Caco-2 (cell line): ENCODE results near the gene CAPRIN1. TPM values are rescaled to one million over a fixed set of nuclear protein-coding genes. Genes with fewer than 3 reads are reported as not detected.

Experiments
- BruUV-seq: library from RNA; stranded (reverse); fragments of 400-500 nt; replicated peaks from 2 replicates; lab custom pipeline; 2021; lab: Mats Ljungman, UMichigan
- CTCF ChIA-PET: fragments of 300-600 bp; sonication (Branson Sonifier 250); formaldehyde crosslinking; loops from one replicate; lab custom pipeline; 2022; ENCODE audit warnings: antibody characterized with exemption; lab: Charles Lee
- POLR2A ChIA-PET: fragments of 300-600 bp; sonication (Branson Sonifier 250); formaldehyde crosslinking; loops from one replicate; lab custom pipeline; 2022; ENCODE audit warnings: antibody characterized with exemption; lab: Charles Lee
- DNase-seq, 2 experiments: peaks; one replicate each; pipeline versions ENCODE4 v3.0.0 to v3.0.0-alpha.2; 2020 to 2022
- H3K27me3 ChIP-seq: replicated peaks from 2 replicates; pipeline ENCODE4 v1.6.0; 2011; ENCODE audit warnings: low read length; ENCODE audit not compliant: control insufficient read depth, insufficient read depth
- H3K36me3 ChIP-seq: 2 replicates; pipeline ENCODE4 v1.5.1; 2011; ENCODE audit warnings: low read length; ENCODE audit not compliant: control insufficient read depth, insufficient read depth
- H3K4me1 ChIP-seq: fragments of 250-450 bp; sonication (Bioruptor Pico); 2 replicates; pipeline ENCODE4 v1.5.1; 2020; ENCODE audit warnings: mild to moderate bottlenecking
- H3K4me3 ChIP-seq: 2 replicates; pipeline ENCODE4 v1.5.1; 2011; ENCODE audit warnings: low read depth, mild to moderate bottlenecking, control low read depth, low read length
- H3K9me3 ChIP-seq: fragments of 250-450 bp; sonication (Bioruptor Pico); 2 replicates; pipeline ENCODE4 v1.5.1; 2020; ENCODE audit warnings: mild to moderate bottlenecking, moderate library complexity
- H3K27ac Mint-ChIP-seq: one replicate; pipeline ENCODE4 v1.8.0; 2022; ENCODE audit warnings: mixed read lengths; ENCODE audit not compliant: unreplicated experiment
- H3K27me3 Mint-ChIP-seq: one replicate; pipeline ENCODE4 v1.8.0; 2022; ENCODE audit warnings: mixed read lengths; ENCODE audit not compliant: insufficient read depth, unreplicated experiment
- H3K36me3 Mint-ChIP-seq: one replicate; pipeline ENCODE4 v1.8.0; 2022; ENCODE audit warnings: mild to moderate bottlenecking, mixed read lengths; ENCODE audit not compliant: insufficient read depth, unreplicated experiment
- H3K4me1 Mint-ChIP-seq: one replicate; pipeline ENCODE4 v1.8.0; 2022; ENCODE audit warnings: low read depth, mixed read lengths; ENCODE audit not compliant: unreplicated experiment
- H3K4me3 Mint-ChIP-seq: one replicate; pipeline ENCODE4 v1.8.0; 2022; ENCODE audit warnings: mild to moderate bottlenecking, moderate library complexity, mixed read lengths; ENCODE audit not compliant: unreplicated experiment
- H3K9me3 Mint-ChIP-seq: one replicate; pipeline ENCODE4 v1.8.0; 2022; ENCODE audit warnings: mixed read lengths; ENCODE audit not compliant: unreplicated experiment
- CTCF ChIP-seq, 2 experiments: fragments of 200-600 bp in 1 of 2; IDR thresholded peaks; 1 replicate in 1 of 2; 2 replicates in 1 of 2; pipeline versions ENCODE4 v1.5.1 to v1.8.0; 2011 to 2022; ENCODE audit warnings: antibody characterized with exemption in 1 of 2, control low read depth in 1 of 2, inconsistent platforms in 1 of 2, low read depth in 1 of 2, low read length in 1 of 2, mild to moderate bottlenecking in 1 of 2, moderate library complexity in 1 of 2; ENCODE audit not compliant: insufficient read depth in 1 of 2, severe bottlenecking in 1 of 2, unreplicated experiment in 1 of 2
- intact Hi-C: fragments of 100-400 bp; cut with micrococcal nuclease; formaldehyde crosslinking; loops from one replicate; pipeline ENCODE4 v1.10.0; 2022; ENCODE audit not compliant: unreplicated experiment
- total RNA-seq: library from RNA; stranded (reverse); gene quantifications from 2 replicates; pipeline ENCODE4 v1.2.3, GENCODE V29; 2022

CAPRIN1 gene
- total RNA-seq, 1 experiment from 2014 or later = 224 TPM

- no peak for DNase-seq
- Mint-ChIP-seq H3K9me3 (no peaks in the 10 kb centered on the region), H3K27ac (peak overlapping the region; percentile 95), H3K4me1 (peaks cover 21% of the 10 kb centered on the region), H3K36me3 (peaks cover 89% of the 10 kb centered on the region), H3K27me3 (no peaks in the 10 kb centered on the region), H3K4me3 (peak overlapping the region; percentile 94)
- intact Hi-C loops = loop anchor here (1.0 to 5.0 kb wide), 4 partner anchors 55 to 331 kb away; partner anchors contain the start of genes CAPRIN1 and CAT
- Histone ChIP-seq H3K4me1 (peaks cover 9% of the 10 kb centered on the region), H3K9me3 (no peaks in the 10 kb centered on the region), H3K36me3 (no peaks in the 10 kb centered on the region; the same call in 1 of the 2 replicates), H3K4me3 (peak overlapping the region; percentile 74), H3K27me3 (no peaks in the 10 kb centered on the region)
- POLR2A ChIA-PET = interaction anchor here (0.6 to 2.0 kb wide), 3 partner anchors 50 to 78 kb away, joined by 4 to 14 read pairs (median 8); partner anchors contain the start of gene CAPRIN1
- BruUV-seq = TSS peak; percentile 43
- TF ChIP-seq CTCF (IDR thresholded peaks at IDR 0.05; ENCODE audit: insufficient read depth in 1 of 2, low read depth in 1 of 2, low read length in 1 of 2, severe bottlenecking in 1 of 2, unreplicated experiment in 1 of 2) = no peak
- CTCF ChIA-PET = interaction anchor here (0.6 to 1.5 kb wide), 4 partner anchors 32 to 411 kb away, joined by 3 to 7 read pairs (median 3); no protein-coding TSS in a partner anchor
Measured at GRCh38 chr11:34105957-34106504, 54.5 kb downstream of the CAPRIN1 start.

GRCh38 chr11:34111722-34112270 is 60.3 kb downstream of the CAPRIN1 start:
- H3K4me3 Mint-ChIP-seq = no peak overlapping the region
- no peaks in the 10 kb centered on the region for H3K4me1 ChIP-seq
- no peaks in the 10 kb centered on the region for H3K27me3 ChIP-seq
- H3K4me1 Mint-ChIP-seq = peaks cover 6% of the 10 kb centered on the region
- H3K9me3 Mint-ChIP-seq = no peaks in the 10 kb centered on the region
- CTCF ChIA-PET = no interaction called here
- DNase-seq = no peak
- H3K9me3 ChIP-seq = no peaks in the 10 kb centered on the region
- H3K36me3 Mint-ChIP-seq = peaks cover 93% of the 10 kb centered on the region
- POLR2A ChIA-PET = no interaction called here
- H3K27me3 Mint-ChIP-seq = no peaks in the 10 kb centered on the region
- no peak overlapping the region for H3K27ac Mint-ChIP-seq
- H3K4me3 ChIP-seq = no peak overlapping the region
- BruUV-seq = no TSS peak
- H3K36me3 ChIP-seq = peaks cover 4% of the 10 kb centered on the region
- no peak for TF ChIP-seq CTCF (IDR thresholded peaks at IDR 0.05; ENCODE audit: insufficient read depth in 1 of 2, low read depth in 1 of 2, low read length in 1 of 2, severe bottlenecking in 1 of 2, unreplicated experiment in 1 of 2)
- intact Hi-C loops = no loop called here

GRCh38 chr11:34114014-34114413 is 62.5 kb downstream of the CAPRIN1 start:
- no peak overlapping the region for H3K4me3 ChIP-seq
- Mint-ChIP-seq H3K36me3 (peaks cover 98% of the 10 kb centered on the region), H3K4me1 (peaks cover 6% of the 10 kb centered on the region), H3K4me3 (no peak overlapping the region), H3K9me3 (no peaks in the 10 kb centered on the region), H3K27me3 (no peaks in the 10 kb centered on the region), H3K27ac (no peak overlapping the region)
- H3K4me1 ChIP-seq = no peaks in the 10 kb centered on the region
- intact Hi-C loops = no loop called here
- no peaks in the 10 kb centered on the region for H3K9me3 ChIP-seq
- BruUV-seq = no TSS peak
- no peaks in the 10 kb centered on the region for H3K27me3 ChIP-seq
- CTCF ChIA-PET = no interaction called here
- no peak for DNase-seq
- peaks cover 8% of the 10 kb centered on the region for H3K36me3 ChIP-seq
- TF ChIP-seq CTCF (IDR thresholded peaks at IDR 0.05; ENCODE audit: insufficient read depth in 1 of 2, low read depth in 1 of 2, low read length in 1 of 2, severe bottlenecking in 1 of 2, unreplicated experiment in 1 of 2) = no peak
- POLR2A ChIA-PET = no interaction called here
